GM18951 (cell line): ENCODE measurements around the gene EPB41L2.
"Not testable (repeated sequence)": the region's sequence is repeated elsewhere in the genome, so short reads cannot be mapped to it uniquely, and the experiment has no call there.

Experiments
- POLR2A ChIP-seq: IDR thresholded peaks from 4 replicates; pipeline ENCODE4 v1.6.1; 2011; ENCODE audit warnings: mild to moderate bottlenecking; ENCODE audit not compliant: insufficient read length, insufficient read depth; ENCODE audit errors: extremely low read depth
- in situ Hi-C: fragments of 300-500 bp; cut with MboI; formaldehyde crosslinking; loops from one replicate; pipeline ENCODE4 v1.12.0; 2022; ENCODE audit warnings: low sequenced_read_pairs, mixed read lengths, inconsistent platforms; ENCODE audit not compliant: unreplicated experiment

EPB41L2 gene

GRCh38 chr6:131001111-131001736 is 61.8 kb downstream of the EPB41L2 start:
- in situ Hi-C loops: no loop called here
- no peak for TF ChIP-seq POLR2A

- in situ Hi-C loops: no loop called here
- TF ChIP-seq POLR2A: no peak
These were observed 62.5 kb downstream of the EPB41L2 start for GRCh38 chr6:131000544-131000943.

- in situ Hi-C loops: no loop called here
- TF ChIP-seq POLR2A: no peak
These were observed 65.8 kb downstream of the EPB41L2 start for GRCh38 chr6:130997061-130997753.

- TF ChIP-seq POLR2A: no peak
- in situ Hi-C loops: no loop called here
These were observed 66.4 kb downstream of the EPB41L2 start for GRCh38 chr6:130996635-130997034.

GRCh38 chr6:130995783-130996447 is 67.1 kb downstream of the EPB41L2 start:
- in situ Hi-C loops: no loop called here
- no peak for TF ChIP-seq POLR2A

DNA sequence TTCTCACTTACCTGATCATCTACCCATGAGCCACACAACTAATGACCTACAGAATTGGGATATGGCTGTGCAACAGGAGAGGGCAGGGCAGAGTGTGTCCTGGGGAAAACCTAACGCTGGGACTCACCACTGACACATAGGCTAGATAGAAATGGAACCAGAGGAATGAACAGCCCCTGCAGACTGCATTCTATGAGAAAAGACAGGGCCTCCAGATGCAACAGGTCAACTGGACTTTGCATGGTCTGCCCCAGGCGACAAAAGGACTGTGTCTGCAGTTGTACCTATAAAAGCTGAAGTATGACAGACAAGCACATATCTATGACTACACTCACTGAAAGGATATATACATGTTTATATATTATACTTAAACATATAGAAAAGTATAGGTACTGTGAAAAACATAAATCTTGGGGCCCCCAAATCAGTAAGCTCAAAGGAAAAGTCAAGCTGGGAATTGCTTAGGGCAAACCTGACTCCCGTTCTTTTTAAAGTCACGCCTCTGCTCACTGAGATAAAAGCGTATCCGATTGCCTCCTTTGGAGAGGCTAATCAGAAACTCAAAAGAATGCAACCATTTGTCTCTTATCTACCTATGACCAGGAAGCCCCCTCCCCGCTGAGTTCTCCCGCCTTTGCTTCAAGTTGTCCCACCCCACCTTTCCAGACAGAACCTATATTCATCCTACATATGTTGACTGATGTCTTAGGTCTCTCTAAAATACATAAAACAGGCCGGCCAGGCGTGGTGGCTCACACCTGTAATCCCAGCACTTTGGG is 68.5 kb downstream of the EPB41L2 start:
- in situ Hi-C loops: no loop called here
- TF ChIP-seq POLR2A: no peak

DNA sequence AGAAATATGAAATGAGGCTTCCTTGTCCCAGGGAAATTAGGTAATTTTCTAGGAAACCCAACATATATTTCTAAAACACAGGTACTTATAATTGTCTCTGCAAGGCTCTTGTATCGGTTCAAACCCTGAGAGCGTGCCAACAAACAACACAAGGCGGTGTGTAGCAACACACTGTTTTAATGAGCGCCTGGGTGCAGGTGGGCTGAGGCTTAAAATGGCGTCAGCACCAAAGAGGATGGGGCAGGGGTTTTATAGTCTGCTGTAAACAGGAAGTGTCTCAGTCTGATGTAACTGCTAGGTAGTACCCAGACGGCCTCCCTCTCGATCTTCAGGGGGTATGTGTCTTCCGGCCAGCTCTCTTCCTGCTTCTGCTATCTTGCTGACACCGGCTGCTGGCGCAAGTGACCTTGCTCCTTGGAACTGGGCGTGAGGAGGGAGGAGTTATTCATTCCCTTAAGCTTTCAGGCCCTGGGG is 69.7 kb downstream of the EPB41L2 start:
- TF ChIP-seq POLR2A: no peak

DNA sequence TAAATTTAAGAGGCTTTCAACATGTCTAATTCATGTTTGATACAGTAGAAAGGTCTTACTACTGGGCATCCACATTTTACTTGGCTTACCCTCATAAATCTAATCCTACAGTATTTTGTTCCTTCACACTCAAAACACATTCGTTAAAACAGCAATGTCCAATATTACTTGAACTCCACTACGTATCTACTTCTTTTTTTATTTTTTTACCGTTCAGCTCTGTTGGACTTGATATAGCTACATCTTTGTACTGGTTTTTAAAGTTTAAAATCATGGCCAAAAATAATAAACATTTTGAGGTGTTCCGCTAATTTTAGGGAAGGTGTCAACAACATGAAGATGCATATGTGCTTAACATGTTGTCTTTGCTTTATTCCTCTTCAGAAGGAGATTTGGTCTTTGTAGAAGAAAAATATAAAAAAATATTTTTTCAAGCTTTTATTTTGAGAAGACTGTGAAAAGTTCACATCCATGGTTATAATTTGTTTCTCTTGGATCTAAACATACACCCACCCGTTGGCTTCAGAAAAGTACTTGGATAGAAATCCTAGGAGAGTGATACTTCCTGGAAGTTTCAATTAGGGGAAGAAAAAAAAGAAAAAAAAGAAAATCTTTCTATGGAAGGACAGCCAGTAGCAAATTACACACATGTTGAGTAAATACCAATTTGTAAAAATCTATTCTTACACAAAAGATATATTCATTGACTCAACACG is 71.5 kb downstream of the EPB41L2 start:
- TF ChIP-seq POLR2A: no peak
- in situ Hi-C loops: no loop called here

More for the DNA sequence above, 69.7 kb downstream of the EPB41L2 start:
- in situ Hi-C loops: no loop called here

- in situ Hi-C loops: not testable (repeated sequence)
These were observed 75.5 kb downstream of the EPB41L2 start for GRCh38 chr6:130987539-130987938.

DNA sequence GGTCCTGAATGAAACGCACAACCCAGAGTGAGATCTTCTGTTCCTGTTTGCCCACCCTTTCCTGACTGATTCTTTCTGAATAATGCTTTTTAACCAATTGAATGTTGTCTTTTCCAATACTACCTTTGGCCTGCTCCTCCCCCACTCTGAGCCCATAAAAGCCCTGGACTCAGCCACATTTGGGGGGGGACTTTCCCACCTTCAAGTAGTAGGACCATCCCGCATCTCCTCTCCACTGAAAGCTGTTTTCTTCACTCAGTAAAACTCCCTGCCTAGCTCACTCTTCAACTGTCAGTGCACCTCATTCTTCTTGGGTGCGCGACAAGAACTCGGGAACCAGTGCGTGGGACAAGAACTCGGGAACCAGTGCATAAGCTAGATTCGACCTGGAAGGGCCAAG is 77.9 kb downstream of the EPB41L2 start:
- in situ Hi-C loops: no loop called here
- no peak for TF ChIP-seq POLR2A

DNA sequence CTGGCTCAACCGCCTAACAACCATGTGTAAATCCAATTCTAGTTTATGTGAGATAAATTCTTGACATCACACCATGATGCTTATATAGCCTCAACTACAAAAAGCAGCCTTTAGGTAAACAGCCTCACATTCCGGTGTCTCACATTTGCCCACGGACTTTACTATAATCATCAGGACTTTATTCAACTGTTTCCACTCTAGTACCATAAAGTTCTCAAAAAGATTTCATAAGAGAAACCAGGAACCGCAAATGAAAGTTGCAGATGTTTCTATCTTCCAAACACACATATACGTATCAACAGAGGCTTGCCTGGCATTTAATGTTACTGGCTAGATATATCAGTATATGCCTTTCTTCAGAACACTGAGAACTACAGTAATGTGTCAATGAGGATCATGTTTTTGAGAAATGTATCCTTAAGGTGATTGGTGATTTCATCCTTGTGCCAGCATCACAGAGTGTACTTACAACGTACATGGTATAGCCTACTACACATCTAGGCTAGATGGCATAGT is 80.0 kb downstream of the EPB41L2 start:
- in situ Hi-C loops: no loop called here
- TF ChIP-seq POLR2A: no peak

DNA sequence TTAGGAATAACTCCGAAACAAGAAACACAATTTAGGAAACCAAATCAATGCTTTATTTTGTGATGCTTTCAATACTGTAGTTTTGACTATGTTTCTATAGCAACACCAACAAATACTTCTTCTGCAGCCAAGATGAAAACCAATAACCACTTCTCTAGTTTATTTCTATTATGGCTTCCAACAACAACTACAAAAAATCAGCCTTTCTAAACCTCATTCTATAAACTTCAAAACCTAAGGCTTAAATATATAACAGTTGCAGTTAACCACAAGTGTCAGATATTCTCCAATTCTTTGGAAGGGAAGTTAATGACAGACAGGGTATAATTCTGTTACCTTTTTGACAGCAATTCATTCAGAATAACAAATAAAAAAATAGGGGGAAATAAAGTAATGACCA is 80.9 kb downstream of the EPB41L2 start:
- TF ChIP-seq POLR2A: no peak
- in situ Hi-C loops: no loop called here

DNA sequence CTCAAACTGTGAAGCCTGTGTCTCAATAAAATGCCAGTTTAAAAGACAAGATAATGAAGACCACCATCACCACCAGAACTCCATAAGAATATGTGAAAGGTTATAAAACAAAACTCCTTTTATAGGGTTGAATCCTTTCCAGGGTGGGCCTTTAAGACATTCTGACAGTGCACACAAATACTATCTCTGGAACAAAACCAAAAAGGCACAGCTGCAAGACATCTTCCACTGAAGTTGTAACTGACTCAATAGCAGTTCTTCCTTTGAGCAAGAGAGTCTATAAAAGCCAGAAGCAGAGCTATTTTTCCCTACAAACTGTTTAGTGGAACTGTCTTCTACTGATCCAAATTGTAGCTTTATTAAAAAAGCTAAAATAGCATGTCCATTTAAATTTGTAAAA is 81.6 kb downstream of the EPB41L2 start:
- TF ChIP-seq POLR2A: no peak
- in situ Hi-C loops: no loop called here
